ENCODE measurements around the gene CSNK1G2.

CSNK1G2 gene

DNA sequence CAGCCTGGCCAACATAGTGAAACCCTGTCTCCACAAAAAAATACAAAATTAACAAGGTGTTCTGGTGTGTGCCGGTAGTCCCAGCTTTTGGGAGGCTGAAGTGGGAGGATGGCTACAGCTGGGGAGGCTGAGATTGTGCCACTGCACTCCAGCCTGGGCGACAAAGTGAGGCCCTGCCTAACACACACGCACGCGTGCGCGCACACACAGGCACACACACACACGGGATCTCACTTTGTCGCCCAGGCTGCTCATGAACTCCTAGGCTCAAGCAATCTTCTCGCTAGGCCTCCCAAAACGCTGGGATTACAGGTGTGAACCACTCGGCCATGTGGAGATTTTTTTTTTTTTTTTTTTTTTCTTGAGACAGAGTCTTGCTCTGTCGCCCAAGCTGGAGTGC is 77.8 kb downstream of the CSNK1G2 start:
- Histone ChIP-seq H3K4me1 (ENCODE audit: low read length) (0 out of 2 replicates have a peak, but pooled peaks cover 5% of the 10 kb centered on the region), H3K9ac (ENCODE audit: low read length) (no peak overlapping the region), H4K20me1 (ENCODE audit: insufficient read depth, low read length) (no peaks in the 10 kb centered on the region), H3K9me3 (replicated peaks; ENCODE audit: insufficient read depth, low read length) (no peaks in the 10 kb centered on the region), H3K4me2 (ENCODE audit: low read depth, low read length) (no peak overlapping the region), H3F3A (ENCODE audit: insufficient read depth, low read length) (peaks cover 6% of the 10 kb centered on the region), H3K27me3 (replicated peaks; ENCODE audit: insufficient read depth, low read length) (no peaks in the 10 kb centered on the region), H3K4me3 (ENCODE audit: low read length) (no peak overlapping the region), H3K27ac (ENCODE audit: low read length) (no peak overlapping the region), H3K9me2 (replicated peaks; ENCODE audit: insufficient read depth, low read length) (no peaks in the 10 kb centered on the region), H3K79me2 (ENCODE audit: low read length) (peaks cover 19% of the 10 kb centered on the region), H2AFZ (ENCODE audit: low read length) (no peak overlapping the region), H3K36me3 (replicated peaks; ENCODE audit: insufficient read depth, low read length) (no peaks in the 10 kb centered on the region)
- no peak for DNase-seq
- TF ChIP-seq, protein P1, sequence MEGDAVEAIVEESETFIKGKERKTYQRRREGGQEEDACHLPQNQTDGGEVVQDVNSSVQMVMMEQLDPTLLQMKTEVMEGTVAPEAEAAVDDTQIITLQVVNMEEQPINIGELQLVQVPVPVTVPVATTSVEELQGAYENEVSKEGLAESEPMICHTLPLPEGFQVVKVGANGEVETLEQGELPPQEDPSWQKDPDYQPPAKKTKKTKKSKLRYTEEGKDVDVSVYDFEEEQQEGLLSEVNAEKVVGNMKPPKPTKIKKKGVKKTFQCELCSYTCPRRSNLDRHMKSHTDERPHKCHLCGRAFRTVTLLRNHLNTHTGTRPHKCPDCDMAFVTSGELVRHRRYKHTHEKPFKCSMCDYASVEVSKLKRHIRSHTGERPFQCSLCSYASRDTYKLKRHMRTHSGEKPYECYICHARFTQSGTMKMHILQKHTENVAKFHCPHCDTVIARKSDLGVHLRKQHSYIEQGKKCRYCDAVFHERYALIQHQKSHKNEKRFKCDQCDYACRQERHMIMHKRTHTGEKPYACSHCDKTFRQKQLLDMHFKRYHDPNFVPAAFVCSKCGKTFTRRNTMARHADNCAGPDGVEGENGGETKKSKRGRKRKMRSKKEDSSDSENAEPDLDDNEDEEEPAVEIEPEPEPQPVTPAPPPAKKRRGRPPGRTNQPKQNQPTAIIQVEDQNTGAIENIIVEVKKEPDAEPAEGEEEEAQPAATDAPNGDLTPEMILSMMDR (IDR thresholded peaks at IDR 0.05; ENCODE audit: low read length): no peak
- no peak for TF ChIP-seq EZH2 (optimal IDR thresholded peaks at IDR 0.05; ENCODE audit: low read depth, low read length)
- TF ChIP-seq EZH2phosphoT487 (IDR thresholded peaks at IDR 0.05; ENCODE audit: low read length): no peak

DNA sequence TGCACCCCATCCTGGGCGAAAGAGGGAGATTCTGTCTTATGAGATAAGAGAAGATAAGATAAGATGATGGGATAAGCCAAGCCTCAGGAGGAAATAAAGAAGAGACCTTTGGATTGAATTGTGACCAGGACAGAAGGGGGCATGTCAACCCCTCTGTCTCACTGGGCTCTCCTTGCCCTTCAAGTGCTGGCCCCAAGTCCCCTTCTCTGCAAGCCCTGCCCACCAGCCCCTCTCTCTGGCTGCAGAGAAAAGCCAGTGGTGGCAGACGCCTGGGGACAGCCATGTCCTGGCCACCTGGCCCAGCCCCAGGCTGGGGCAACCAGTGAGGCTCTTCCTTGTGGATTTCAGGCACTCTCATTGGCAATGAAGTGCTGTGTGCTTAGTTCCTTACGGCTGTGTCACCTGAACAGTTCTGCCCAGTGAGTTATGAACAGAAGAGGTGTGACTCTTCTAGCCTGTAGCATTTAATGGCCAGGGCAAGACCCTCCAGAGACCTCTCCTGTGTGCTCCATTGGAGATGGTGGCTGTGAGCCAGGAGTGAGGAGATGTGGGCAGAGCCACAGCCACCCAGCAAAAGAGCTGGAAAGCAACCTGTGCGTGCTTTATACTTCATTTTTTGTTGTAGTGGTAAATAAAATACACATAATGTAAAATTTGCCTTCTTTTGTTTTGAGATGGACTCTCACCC is 80.6 kb downstream of the CSNK1G2 start:
- H3F3A ChIP-seq (ENCODE audit: insufficient read depth, low read length): peaks cover 6% of the 10 kb centered on the region
- no peak overlapping the region for H2AFZ ChIP-seq (ENCODE audit: low read length)
- TF ChIP-seq EZH2 (optimal IDR thresholded peaks at IDR 0.05; ENCODE audit: low read depth, low read length): no peak
- H3K79me2 ChIP-seq (ENCODE audit: low read length): no peaks in the 10 kb centered on the region
- no peaks in the 10 kb centered on the region for H3K9me3 ChIP-seq (replicated peaks; ENCODE audit: insufficient read depth, low read length)
- H3K9ac ChIP-seq (ENCODE audit: low read length): no peak overlapping the region
- H3K4me3 ChIP-seq (ENCODE audit: low read length): no peak overlapping the region
- H3K9me2 ChIP-seq (replicated peaks; ENCODE audit: insufficient read depth, low read length): no peaks in the 10 kb centered on the region
- H3K27me3 ChIP-seq (replicated peaks; ENCODE audit: insufficient read depth, low read length): no peaks in the 10 kb centered on the region
- H3K4me2 ChIP-seq (ENCODE audit: low read depth, low read length): no peak overlapping the region
- H3K36me3 ChIP-seq (replicated peaks; ENCODE audit: insufficient read depth, low read length): no peaks in the 10 kb centered on the region
- DNase-seq: no peak
- no peaks in the 10 kb centered on the region for H3K4me1 ChIP-seq (ENCODE audit: low read length)
- no peaks in the 10 kb centered on the region for H4K20me1 ChIP-seq (ENCODE audit: insufficient read depth, low read length)
- no peak overlapping the region for H3K27ac ChIP-seq (ENCODE audit: low read length)

DNA sequence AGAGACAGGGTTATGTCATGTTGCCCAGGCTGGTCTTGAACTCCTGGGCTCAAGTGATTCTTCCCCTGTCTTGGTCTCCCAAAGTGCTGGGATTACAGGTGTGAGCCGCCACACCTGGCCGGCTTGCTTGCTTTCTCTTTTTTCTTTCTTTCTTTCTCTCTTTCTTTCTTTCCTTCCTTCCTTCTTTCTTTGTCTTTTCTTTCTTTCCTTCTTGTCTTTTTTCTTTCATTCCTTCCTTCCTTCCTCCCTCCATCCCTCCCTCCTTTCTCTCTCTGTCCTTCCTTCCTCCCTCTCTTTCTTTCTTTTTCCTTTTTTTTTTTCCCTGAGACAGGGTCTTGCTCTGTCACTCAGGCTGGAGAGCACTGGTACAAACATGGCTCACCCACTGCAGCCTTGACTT is 81.3 kb downstream of the CSNK1G2 start:
- Histone ChIP-seq H4K20me1 (ENCODE audit: insufficient read depth, low read length) (no peaks in the 10 kb centered on the region), H3K4me2 (ENCODE audit: low read depth, low read length) (no peak overlapping the region), H3K9me3 (replicated peaks; ENCODE audit: insufficient read depth, low read length) (no peaks in the 10 kb centered on the region), H3K9ac (ENCODE audit: low read length) (no peak overlapping the region), H3K27me3 (replicated peaks; ENCODE audit: insufficient read depth, low read length) (no peaks in the 10 kb centered on the region), H3K36me3 (replicated peaks; ENCODE audit: insufficient read depth, low read length) (no peaks in the 10 kb centered on the region), H3K9me2 (replicated peaks; ENCODE audit: insufficient read depth, low read length) (no peaks in the 10 kb centered on the region), H3K79me2 (ENCODE audit: low read length) (no peaks in the 10 kb centered on the region), H3F3A (ENCODE audit: insufficient read depth, low read length) (peaks cover 1% of the 10 kb centered on the region), H3K27ac (ENCODE audit: low read length) (no peak overlapping the region), H2AFZ (ENCODE audit: low read length) (no peak overlapping the region), H3K4me3 (ENCODE audit: low read length) (no peak overlapping the region), H3K4me1 (ENCODE audit: low read length) (no peaks in the 10 kb centered on the region)
- no peak for DNase-seq
- TF ChIP-seq EZH2 (optimal IDR thresholded peaks at IDR 0.05; ENCODE audit: low read depth, low read length) (no peak), EZH2phosphoT487 (IDR thresholded peaks at IDR 0.05; ENCODE audit: low read length) (no peak)

DNA sequence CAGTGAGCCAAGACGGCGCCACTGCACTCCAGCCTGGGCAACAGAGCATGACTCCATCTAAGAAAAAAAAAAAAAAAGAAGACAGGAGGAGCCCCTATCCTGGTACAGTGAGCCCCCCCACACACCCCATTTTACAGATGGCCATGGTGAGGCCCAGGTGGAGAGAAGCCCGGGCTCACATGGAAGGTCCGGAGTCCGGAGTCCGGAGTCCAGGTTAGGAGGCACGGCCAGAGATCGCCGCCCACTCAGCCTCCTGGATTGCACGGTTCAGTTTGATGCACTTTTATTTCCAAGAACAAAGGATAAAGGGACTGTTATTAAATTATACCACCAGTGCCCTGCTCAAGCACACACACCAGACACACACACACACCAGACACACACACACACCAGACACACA is 85.8 kb downstream of the CSNK1G2 start:
- Histone ChIP-seq H3K9ac (ENCODE audit: low read length) (no peak overlapping the region), H3K79me2 (ENCODE audit: low read length) (no peaks in the 10 kb centered on the region), H3K4me3 (ENCODE audit: low read length) (no peak overlapping the region), H3K27ac (ENCODE audit: low read length) (no peak overlapping the region), H2AFZ (ENCODE audit: low read length) (no peak overlapping the region), H3F3A (ENCODE audit: insufficient read depth, low read length) (peaks cover 7% of the 10 kb centered on the region; the same call in 1 of the 2 replicates), H3K36me3 (replicated peaks; ENCODE audit: insufficient read depth, low read length) (no peaks in the 10 kb centered on the region), H3K9me3 (replicated peaks; ENCODE audit: insufficient read depth, low read length) (no peaks in the 10 kb centered on the region), H4K20me1 (ENCODE audit: insufficient read depth, low read length) (no peaks in the 10 kb centered on the region), H3K4me1 (ENCODE audit: low read length) (0 out of 2 replicates have a peak, but pooled peaks cover 2% of the 10 kb centered on the region), H3K9me2 (replicated peaks; ENCODE audit: insufficient read depth, low read length) (no peaks in the 10 kb centered on the region), H3K27me3 (replicated peaks; ENCODE audit: insufficient read depth, low read length) (no peaks in the 10 kb centered on the region), H3K4me2 (ENCODE audit: low read depth, low read length) (no peak overlapping the region)
- TF ChIP-seq, protein P1 (IDR thresholded peaks at IDR 0.05; ENCODE audit: low read length): no peak
- DNase-seq: no peak

All from MM.1S (cell line).